ENCODE results near the gene NOL9. TPM values are rescaled to one million over a fixed set of nuclear protein-coding genes. Genes with fewer than 3 reads are reported as not detected.

The NOL9 gene
- total and polyA plus RNA-seq, 9 of the 15 experiments (the other 6 are each of a cell fraction or from before 2014, with no cell fraction given): 5.6 to 76.5 (median 47.3) TPM

DNA sequence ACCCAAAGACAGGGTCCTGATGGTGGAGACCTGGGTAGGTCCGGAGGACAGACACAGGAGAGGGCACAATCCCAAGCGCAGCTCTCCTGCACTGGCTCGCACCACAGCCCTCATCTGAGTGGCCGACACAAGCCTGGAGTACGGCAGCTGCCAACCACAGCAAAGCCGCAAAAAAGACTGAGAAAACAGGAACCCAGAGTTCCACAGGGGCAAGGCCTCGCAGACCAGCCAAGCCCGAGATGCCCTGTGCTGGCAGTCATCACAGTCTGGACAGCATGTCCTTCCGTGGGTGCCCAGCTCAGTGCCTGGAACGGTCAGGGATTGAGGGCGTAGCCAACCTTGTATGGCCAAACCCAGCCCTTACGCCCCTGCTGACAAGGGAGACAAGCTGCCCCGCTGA is 36.9 kb upstream of the NOL9 start:
- TF ChIP-seq ZNF583 (CRISPR knock-in tag; IDR thresholded peaks at IDR 0.05) (no peak), LARP7 (IDR thresholded peaks at IDR 0.05) (no peak), RBFOX2 (IDR thresholded peaks at IDR 0.05; ENCODE audit: low read depth, low read length) (peak; percentile 60; the same call in 1 of the 2 replicates), POLR2G (IDR thresholded peaks at IDR 0.05; ENCODE audit: low read depth, low read length) (peak; percentile 69)
- no peaks in the 10 kb centered on the region for H3K27me3 ChIP-seq (ENCODE audit: control insufficient read depth in 2 of 2, insufficient read depth in 2 of 2, low read length in 2 of 2)
- no peak overlapping the region for H2AFZ ChIP-seq (ENCODE audit: low read depth, low read length)
- H4K20me1 ChIP-seq (replicated peaks; ENCODE audit: control insufficient read depth, insufficient read depth, low read length): peaks cover 19% of the 10 kb centered on the region; the same call in 1 of the 2 replicates
- ATAC-seq (no peak), DNase-seq (ENCODE audit: extremely low read depth in 1 of 4, low spot score in 3 of 4) (no peak), FAIRE-seq (no peak)
- peak overlapping the region in 1 of 2 experiments; percentile 66; a peak in 1 of 4 replicates for H3K9ac ChIP-seq (ENCODE audit: insufficient read depth in 1 of 2, low read depth in 2 of 2, low read length in 2 of 2)
- H3K9me1 ChIP-seq (ENCODE audit: control insufficient read depth, insufficient read depth, low read length): peaks cover 9% of the 10 kb centered on the region
- H3K4me1 ChIP-seq (replicated peaks in 1 of 2; ENCODE audit: control insufficient read depth in 2 of 2, insufficient read depth in 2 of 2, low read length in 2 of 2): peaks cover 0 to 39% of the 10 kb centered on the region in 2 experiments; a peak in 1 of 5 replicates
- H3K9me3 ChIP-seq (replicated peaks; ENCODE audit: control insufficient read depth, insufficient read depth, low read depth, low read length): no peaks in the 10 kb centered on the region
- H3K79me2 ChIP-seq (ENCODE audit: control insufficient read depth, insufficient read depth, low read length): peaks cover 16% of the 10 kb centered on the region
- H3K36me3 ChIP-seq (ENCODE audit: control insufficient read depth, insufficient read depth, low read length): peaks cover 100% of the 10 kb centered on the region
- intact Hi-C loops (cut with micrococcal nuclease) (no loop called here), in situ Hi-C loops (cut with MboI) (no loop called here)
- 95% methylated on average over 13 of the region's 13 CpGs for WGBS (ENCODE audit: insufficient coverage, low coverage, missing lambda C conversion rate)
- no peak overlapping the region for H3K4me3 ChIP-seq
- ChIA-PET CTCF (ENCODE audit: low intra/inter-chr PET ratio) (no interaction called here), POLR2A (interaction anchor here (0.6 to 4.2 kb wide), 5 partner anchors 10 to 50 kb away, joined by 3 to 59 read pairs (median 7); partner anchors contain the start of genes KLHL21 and ZBTB48)
- H3K4me2 ChIP-seq (ENCODE audit: insufficient read depth, low read length): no peak overlapping the region
- no peak overlapping the region for H3K27ac ChIP-seq (ENCODE audit: extremely low read depth, low read depth, low read length)
- BruUV-seq (replicated peaks): no TSS peak

DNA sequence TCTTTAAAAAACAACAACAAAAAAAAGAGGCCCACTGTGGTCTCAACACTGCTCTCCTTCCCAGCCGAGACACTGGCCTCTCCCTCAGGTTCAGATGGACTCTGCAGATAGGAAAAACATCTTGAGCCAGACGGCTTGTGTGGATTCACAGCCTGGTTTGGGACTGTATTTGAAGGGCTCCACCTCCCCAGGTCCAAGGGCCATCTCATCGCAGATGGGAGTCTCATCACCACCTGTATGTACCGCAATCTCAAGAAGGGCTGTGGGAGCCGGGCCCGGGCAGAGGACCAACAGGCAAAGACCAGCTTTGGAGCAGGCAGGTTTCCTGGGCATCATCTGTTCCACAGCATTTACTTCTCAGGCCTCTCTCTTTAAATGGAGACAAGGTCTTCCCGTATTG is 35.7 kb upstream of the NOL9 start:
- in situ Hi-C loops (cut with MboI): no loop called here
- POLR2A ChIA-PET: interaction anchor here (0.6 to 13.4 kb wide), 9 partner anchors 10 to 83 kb away, joined by 3 to 221 read pairs (median 4); partner anchors contain the start of genes KLHL21, NOL9 and ZBTB48

More for the DNA sequence above, 35.7 kb upstream of the NOL9 start:
- CTCF ChIA-PET (ENCODE audit: low intra/inter-chr PET ratio): no interaction called here
- Histone ChIP-seq H3K4me1 (replicated peaks in 1 of 2; ENCODE audit: control insufficient read depth in 2 of 2, insufficient read depth in 2 of 2, low read length in 2 of 2) (peaks cover 7 to 51% of the 10 kb centered on the region in 2 experiments; a peak in 4 of 5 replicates), H2AFZ (ENCODE audit: low read depth, low read length) (no peak overlapping the region), H3K9me3 (replicated peaks; ENCODE audit: control insufficient read depth, insufficient read depth, low read depth, low read length) (no peaks in the 10 kb centered on the region), H3K9ac (ENCODE audit: insufficient read depth in 1 of 2, low read depth in 2 of 2, low read length in 2 of 2) (peak overlapping the region in 1 of 2 experiments; percentile 31; a peak in 1 of 4 replicates), H3K4me2 (ENCODE audit: insufficient read depth, low read length) (no peak overlapping the region), H3K27me3 (ENCODE audit: control insufficient read depth in 2 of 2, insufficient read depth in 2 of 2, low read length in 2 of 2) (no peaks in the 10 kb centered on the region), H3K4me3 (no peak overlapping the region), H4K20me1 (replicated peaks; ENCODE audit: control insufficient read depth, insufficient read depth, low read length) (peaks cover 28% of the 10 kb centered on the region), H3K27ac (ENCODE audit: extremely low read depth, low read depth, low read length) (no peak overlapping the region; the same call in 2 of the 3 replicates), H3K79me2 (ENCODE audit: control insufficient read depth, insufficient read depth, low read length) (peaks cover 9% of the 10 kb centered on the region; the same call in 1 of the 3 replicates), H3K9me1 (ENCODE audit: control insufficient read depth, insufficient read depth, low read length) (peaks cover 15% of the 10 kb centered on the region), H3K36me3 (ENCODE audit: control insufficient read depth, insufficient read depth, low read length) (peaks cover 98% of the 10 kb centered on the region)
- intact Hi-C loops (cut with micrococcal nuclease): no loop called here
- peak; percentile 46 for FAIRE-seq
- TF ChIP-seq POLR2AphosphoS5 (IDR thresholded peaks at IDR 0.05; ENCODE audit: control insufficient read depth, insufficient read depth, low read depth, low read length): 0 out of 2 replicates have a peak, but pooled peaks have one; percentile 27
- TF ChIP-seq NR2C2 (CRISPR knock-in tag; IDR thresholded peaks at IDR 0.05): no peak
- no peak for TF ChIP-seq NR2C2 (tag; IDR thresholded peaks at IDR 0.05)
- no peak for TF ChIP-seq ZNF764 (CRISPR knock-in tag; IDR thresholded peaks at IDR 0.05; ENCODE audit: low read depth)
- no peak for TF ChIP-seq PURB (CRISPR knock-in tag; IDR thresholded peaks at IDR 0.05; ENCODE audit: low read depth)
- 0 out of 2 replicates have a peak, but pooled peaks have one; percentile 26 for TF ChIP-seq GATA2 (CRISPR knock-in tag; IDR thresholded peaks at IDR 0.05)
- no peak for TF ChIP-seq ZNF707 (CRISPR knock-in tag; conservative IDR thresholded peaks at IDR 0.05)
- peak; percentile 15; the same call in 1 of the 2 replicates for TF ChIP-seq POLR2A (conservative IDR thresholded peaks at IDR 0.05)
- TF ChIP-seq YBX1 (IDR thresholded peaks at IDR 0.05): no peak
- no peak for DNase-seq (ENCODE audit: extremely low read depth in 1 of 4, low spot score in 3 of 4)
- no peak for ATAC-seq
- no TSS peak for BruUV-seq (replicated peaks)
- 78% methylated on average over 7 of the region's 7 CpGs for WGBS (ENCODE audit: insufficient coverage, low coverage, missing lambda C conversion rate)
